Measurements from ENCODE around the gene PHKG2. TPM values are rescaled to one million over a fixed set of nuclear protein-coding genes. Genes with fewer than 3 reads are reported as not detected.

PHKG2 gene
- total and polyA plus RNA-seq, 4 donors = 12.3 to 36.0 (median 18.3) TPM

DNA sequence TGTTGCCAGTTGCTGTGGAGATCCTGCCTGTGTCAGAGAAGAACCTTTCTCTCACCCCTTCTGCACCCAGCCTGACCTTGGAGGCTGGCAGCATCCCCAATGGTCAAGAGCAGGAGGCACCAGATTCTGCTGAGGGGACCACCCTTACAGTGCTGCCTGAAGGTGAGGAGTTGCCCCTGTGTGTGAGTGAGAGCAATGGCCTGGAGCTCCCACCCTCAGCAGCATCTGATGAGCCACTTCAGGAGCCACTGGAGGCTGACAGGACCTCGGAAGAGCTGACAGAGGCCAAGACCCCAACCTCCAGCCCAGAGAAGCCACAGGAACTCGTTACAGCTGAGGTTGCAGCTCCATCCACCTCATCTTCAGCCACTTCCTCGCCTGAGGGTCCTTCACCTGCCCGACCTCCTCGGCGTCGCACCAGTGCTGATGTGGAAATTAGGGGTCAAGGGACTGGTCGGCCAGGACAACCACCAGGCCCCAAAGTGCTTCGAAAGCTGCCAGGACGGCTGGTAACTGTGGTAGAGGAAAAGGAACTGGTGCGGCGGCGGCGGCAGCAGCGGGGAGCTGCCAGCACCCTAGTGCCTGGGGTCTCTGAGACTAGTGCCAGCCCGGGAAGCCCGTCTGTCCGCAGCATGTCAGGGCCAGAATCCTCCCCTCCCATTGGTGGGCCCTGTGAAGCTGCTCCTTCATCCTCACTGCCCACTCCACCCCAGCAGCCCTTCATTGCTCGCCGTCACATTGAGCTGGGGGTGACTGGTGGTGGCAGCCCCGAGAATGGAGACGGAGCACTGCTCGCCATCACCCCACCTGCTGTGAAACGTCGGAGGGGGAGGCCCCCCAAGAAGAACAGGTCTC, 10.2 kb upstream of the PHKG2 start:
- no peak overlapping the region for H3K4me3 ChIP-seq (ENCODE audit: low read length in 2 of 2)
- H3K4me1 ChIP-seq (ENCODE audit: control insufficient read depth in 1 of 2, insufficient read depth in 2 of 2, low read length in 2 of 2) = peaks cover 0 to 2% of the 10 kb centered on the region in 2 donors
- H3K27ac ChIP-seq (ENCODE audit: low read depth in 1 of 2, low read length in 2 of 2) = no peak overlapping the region
- H3K36me3 ChIP-seq (ENCODE audit: control insufficient read depth in 1 of 2, insufficient read depth in 2 of 2, low read length in 1 of 2) = peaks cover 4 to 12% of the 10 kb centered on the region in 2 donors
- DNase-seq = peak in 1 of 2 donors; percentile 67
- intact Hi-C loops (cut with DNase I) = no loop called here
- ATAC-seq (ENCODE audit: low FRiP score) = no peak
- H3K27me3 ChIP-seq (ENCODE audit: control insufficient read depth in 1 of 2, insufficient read depth in 2 of 2, low read length in 1 of 2) = no peaks in the 10 kb centered on the region
- H3K9me3 ChIP-seq (ENCODE audit: control insufficient read depth, low read length) = no peaks in the 10 kb centered on the region
- WGBS, 2 donors = 91% methylated on average over 25 of the region's 25 CpGs

GRCh38 chr16:30738984-30739951, 9.0 kb upstream of the PHKG2 start:
- ATAC-seq (ENCODE audit: low FRiP score) = no peak
- 86 to 88% methylated on average over 34 to 37 of the region's 37 CpGs for WGBS, 2 donors
- Histone ChIP-seq H3K4me1 (ENCODE audit: control insufficient read depth in 1 of 2, insufficient read depth in 2 of 2, low read length in 2 of 2) (peaks cover 0 to 2% of the 10 kb centered on the region in 2 donors), H3K36me3 (ENCODE audit: control insufficient read depth in 1 of 2, insufficient read depth in 2 of 2, low read length in 1 of 2) (peaks cover 0 to 7% of the 10 kb centered on the region in 2 donors), H3K9me3 (ENCODE audit: control insufficient read depth, low read length) (no peaks in the 10 kb centered on the region), H3K4me3 (ENCODE audit: low read length in 2 of 2) (no peak overlapping the region), H3K27me3 (ENCODE audit: control insufficient read depth in 1 of 2, insufficient read depth in 2 of 2, low read length in 1 of 2) (no peaks in the 10 kb centered on the region), H3K27ac (ENCODE audit: low read depth in 1 of 2, low read length in 2 of 2) (no peak overlapping the region)
- intact Hi-C loops (cut with DNase I) = no loop called here
- peak in 1 of 2 donors; percentile 70 for DNase-seq

GRCh38 chr16:30740364-30741251, 7.6 kb upstream of the PHKG2 start:
- peak overlapping the region; percentile 3 to 31 for H3K27ac ChIP-seq (ENCODE audit: low read depth in 1 of 2, low read length in 2 of 2)
- intact Hi-C loops (cut with DNase I) = loop anchor here (5.0 kb wide), 2 partner anchors 38 to 43 kb away; partner anchors contain the start of gene SRCAP (in 1 of the 2)
- WGBS, 2 donors = 44 to 51% methylated on average over 8 of the region's 8 CpGs

GRCh38 chr16:30741461-30741914, 6.7 kb upstream of the PHKG2 start:
- intact Hi-C loops (cut with DNase I) = loop anchor here (5.0 kb wide), 2 partner anchors 39 to 44 kb away; partner anchors contain the start of gene SRCAP (in 1 of the 2)
- ATAC-seq (ENCODE audit: low FRiP score) (peak; percentile 20), DNase-seq (no peak)
- Histone ChIP-seq H3K4me1 (ENCODE audit: control insufficient read depth in 1 of 2, insufficient read depth in 2 of 2, low read length in 2 of 2) (peaks cover 0 to 2% of the 10 kb centered on the region in 2 donors), H3K27me3 (ENCODE audit: control insufficient read depth in 1 of 2, insufficient read depth in 2 of 2, low read length in 1 of 2) (no peaks in the 10 kb centered on the region), H3K27ac (ENCODE audit: low read depth in 1 of 2, low read length in 2 of 2) (peak overlapping the region in 1 of 2 donors; percentile 79), H3K9me3 (ENCODE audit: control insufficient read depth, low read length) (no peaks in the 10 kb centered on the region), H3K36me3 (ENCODE audit: control insufficient read depth in 1 of 2, insufficient read depth in 2 of 2, low read length in 1 of 2) (peaks cover 0 to 2% of the 10 kb centered on the region in 2 donors), H3K4me3 (ENCODE audit: low read length in 2 of 2) (no peak overlapping the region)
- WGBS, 2 donors = 80 to 83% methylated on average over 6 of the region's 6 CpGs

More at GRCh38 chr16:30740364-30741251, 7.6 kb upstream of the PHKG2 start:
- ATAC-seq (ENCODE audit: low FRiP score) (peak; percentile 84), DNase-seq (peak; percentile 91 to 92)
- peaks cover 0 to 4% of the 10 kb centered on the region in 2 donors for H3K36me3 ChIP-seq (ENCODE audit: control insufficient read depth in 1 of 2, insufficient read depth in 2 of 2, low read length in 1 of 2)
- no peak overlapping the region for H3K4me3 ChIP-seq (ENCODE audit: low read length in 2 of 2)
- peaks cover 0 to 2% of the 10 kb centered on the region in 2 donors for H3K4me1 ChIP-seq (ENCODE audit: control insufficient read depth in 1 of 2, insufficient read depth in 2 of 2, low read length in 2 of 2)
- H3K27me3 ChIP-seq (ENCODE audit: control insufficient read depth in 1 of 2, insufficient read depth in 2 of 2, low read length in 1 of 2) = no peaks in the 10 kb centered on the region
- no peaks in the 10 kb centered on the region for H3K9me3 ChIP-seq (ENCODE audit: control insufficient read depth, low read length)

DNA sequence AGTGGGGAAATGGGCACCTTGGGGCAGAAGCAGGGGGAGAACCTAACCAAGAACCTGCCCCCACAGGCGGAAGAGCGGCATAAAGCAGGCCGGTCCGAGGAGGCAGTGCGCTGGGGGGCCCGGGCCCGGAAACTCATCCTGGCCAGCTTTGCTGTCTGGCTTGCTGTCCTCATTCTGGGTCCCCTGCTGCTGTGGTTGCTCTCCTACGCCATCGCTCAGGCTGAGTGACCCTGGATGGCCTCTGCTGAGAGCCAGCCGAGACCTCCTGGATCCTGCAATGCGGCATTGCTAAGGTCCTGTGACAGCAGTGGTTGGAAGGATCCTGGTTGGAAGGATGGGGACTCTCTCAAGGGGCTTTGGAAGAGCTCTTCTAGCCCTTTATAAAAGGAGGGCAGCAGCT, 4.5 kb upstream of the PHKG2 start:
- Histone ChIP-seq H3K27me3 (ENCODE audit: control insufficient read depth in 1 of 2, insufficient read depth in 2 of 2, low read length in 1 of 2) (no peaks in the 10 kb centered on the region), H3K36me3 (ENCODE audit: control insufficient read depth in 1 of 2, insufficient read depth in 2 of 2, low read length in 1 of 2) (peaks cover 0 to 2% of the 10 kb centered on the region in 2 donors), H3K4me3 (ENCODE audit: low read length in 2 of 2) (no peak overlapping the region), H3K27ac (ENCODE audit: low read depth in 1 of 2, low read length in 2 of 2) (no peak overlapping the region), H3K4me1 (ENCODE audit: control insufficient read depth in 1 of 2, insufficient read depth in 2 of 2, low read length in 2 of 2) (peaks cover 0 to 2% of the 10 kb centered on the region in 2 donors), H3K9me3 (ENCODE audit: control insufficient read depth, low read length) (no peaks in the 10 kb centered on the region)
- WGBS, 2 donors = 91 to 92% methylated on average over 11 of the region's 11 CpGs
- DNase-seq = no peak
- intact Hi-C loops (cut with DNase I) = loop anchor here (5.0 kb wide), 2 partner anchors 41 to 46 kb away; partner anchors contain the start of gene SRCAP (in 1 of the 2)
- no peak for ATAC-seq (ENCODE audit: low FRiP score)

- H3K4me3 ChIP-seq (ENCODE audit: low read length in 2 of 2) = no peak overlapping the region
- DNase-seq (no peak), ATAC-seq (ENCODE audit: low FRiP score) (no peak)
- no peaks in the 10 kb centered on the region for H3K9me3 ChIP-seq (ENCODE audit: control insufficient read depth, low read length)
- H3K27ac ChIP-seq (ENCODE audit: low read depth in 1 of 2, low read length in 2 of 2) = no peak overlapping the region
- intact Hi-C loops (cut with DNase I) = loop anchor here (5.0 kb wide), 2 partner anchors 42 to 47 kb away; partner anchors contain the start of gene SRCAP (in 1 of the 2)
- no peaks in the 10 kb centered on the region for H3K27me3 ChIP-seq (ENCODE audit: control insufficient read depth in 1 of 2, insufficient read depth in 2 of 2, low read length in 1 of 2)
- H3K4me1 ChIP-seq (ENCODE audit: control insufficient read depth in 1 of 2, insufficient read depth in 2 of 2, low read length in 2 of 2) = peaks cover 0 to 2% of the 10 kb centered on the region in 2 donors
- WGBS, 2 donors = 48 to 65% methylated on average over 2 of the region's 2 CpGs
- H3K36me3 ChIP-seq (ENCODE audit: control insufficient read depth in 1 of 2, insufficient read depth in 2 of 2, low read length in 1 of 2) = no peaks in the 10 kb centered on the region
These were observed 4.0 kb upstream of the PHKG2 start for GRCh38 chr16:30744183-30744582.

- no peak overlapping the region for H3K4me3 ChIP-seq (ENCODE audit: low read length in 2 of 2)
- no peak overlapping the region for H3K27ac ChIP-seq (ENCODE audit: low read depth in 1 of 2, low read length in 2 of 2)
- no peaks in the 10 kb centered on the region for H3K36me3 ChIP-seq (ENCODE audit: control insufficient read depth in 1 of 2, insufficient read depth in 2 of 2, low read length in 1 of 2)
- no peak for ATAC-seq (ENCODE audit: low FRiP score)
- WGBS, 2 donors = 60 to 63% methylated on average over 2 of the region's 2 CpGs
- H3K9me3 ChIP-seq (ENCODE audit: control insufficient read depth, low read length) = no peaks in the 10 kb centered on the region
- peaks cover 0 to 2% of the 10 kb centered on the region in 2 donors for H3K4me1 ChIP-seq (ENCODE audit: control insufficient read depth in 1 of 2, insufficient read depth in 2 of 2, low read length in 2 of 2)
- intact Hi-C loops (cut with DNase I) = no loop called here
- no peak for DNase-seq
- no peaks in the 10 kb centered on the region for H3K27me3 ChIP-seq (ENCODE audit: control insufficient read depth in 1 of 2, insufficient read depth in 2 of 2, low read length in 1 of 2)
These were observed 3.1 kb upstream of the PHKG2 start for GRCh38 chr16:30745082-30745481.

Data from aorta (tissue), 5 donors.